GM18907 (cell line): ENCODE results near the gene ABHD8.
"Not testable (repeated sequence)": the region's sequence is repeated elsewhere in the genome, so short reads cannot be mapped to it uniquely, and the experiment has no call there.

Experiments
- ATAC-seq: cut with Tn5 transposase; IDR thresholded peaks from one replicate; pipeline ENCODE4 v1.9.1; 2021; ENCODE audit warnings: mild to moderate bottlenecking, moderate library complexity; ENCODE audit not compliant: unreplicated experiment

The ABHD8 gene

DNA sequence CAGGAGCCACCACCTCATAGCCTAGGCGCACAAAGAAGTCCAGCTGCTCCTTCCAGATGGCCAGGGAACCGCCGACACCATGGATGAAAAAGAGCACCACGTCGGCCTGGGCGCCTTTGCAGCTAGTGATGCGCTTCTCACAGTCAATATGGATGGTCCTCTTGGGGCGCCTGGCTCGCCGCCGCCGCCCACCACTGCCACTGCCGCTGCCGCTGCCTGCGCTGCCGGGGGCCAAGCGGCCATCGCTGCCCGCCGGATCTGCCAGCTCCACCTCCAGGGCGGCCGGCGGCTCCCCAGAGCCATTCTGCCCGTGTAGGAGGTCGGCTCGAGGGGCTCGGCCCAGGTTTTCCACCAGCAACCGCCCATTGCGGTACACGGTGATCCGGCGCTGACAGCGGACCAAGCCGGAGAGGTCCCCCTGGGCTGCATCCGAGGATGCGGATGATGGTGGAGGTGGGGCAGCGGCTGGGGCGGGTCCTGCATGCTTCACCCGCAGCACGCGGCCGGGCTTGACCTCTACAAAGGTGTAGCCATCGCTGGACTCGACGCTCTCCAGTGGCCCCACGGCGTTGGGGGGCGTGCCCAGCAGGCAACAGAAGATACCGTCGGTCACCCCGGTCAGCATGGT lies 2.1 kb downstream of the ABHD8 start:
- ATAC-seq: no peak

DNA sequence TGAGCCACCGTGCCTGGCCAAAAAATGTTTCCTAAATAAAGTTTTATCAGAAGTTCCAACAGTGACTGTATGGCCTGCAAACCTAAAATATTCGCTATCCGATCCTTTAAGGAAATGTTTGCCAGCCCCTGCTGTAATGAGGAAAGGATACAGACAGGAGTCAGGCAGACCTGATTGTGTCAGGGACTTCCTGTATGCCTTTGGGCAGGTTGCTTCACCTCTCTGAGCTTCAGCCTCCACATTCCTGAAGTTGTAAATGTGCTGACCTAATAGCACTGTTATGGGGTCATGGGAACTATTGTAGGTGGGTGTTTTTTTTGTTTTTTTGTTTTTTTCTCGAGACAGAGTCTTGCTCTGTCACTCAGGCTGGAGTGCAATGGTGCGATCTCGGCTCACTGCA lies 6.2 kb downstream of the ABHD8 start:
- ATAC-seq: no peak

DNA sequence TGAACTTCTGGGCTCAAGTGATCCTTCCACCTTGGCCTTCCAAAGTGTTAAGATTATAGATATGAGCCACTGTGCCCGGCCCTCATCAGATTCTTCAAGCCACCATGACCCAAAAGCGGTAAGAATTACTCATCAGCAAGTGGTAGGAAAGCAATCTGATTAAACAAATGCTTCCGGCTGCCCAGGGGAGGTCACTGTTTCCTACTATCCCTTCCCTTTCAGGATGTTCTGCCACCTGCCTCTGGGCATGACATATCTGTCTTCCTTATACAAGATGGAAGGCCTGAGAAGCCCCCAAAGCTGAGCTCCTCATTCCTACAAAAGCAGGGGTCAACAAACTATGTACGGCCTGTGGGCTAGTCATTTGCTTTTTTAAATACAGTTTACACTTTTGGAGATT lies 7.0 kb downstream of the ABHD8 start:
- ATAC-seq: no peak

DNA sequence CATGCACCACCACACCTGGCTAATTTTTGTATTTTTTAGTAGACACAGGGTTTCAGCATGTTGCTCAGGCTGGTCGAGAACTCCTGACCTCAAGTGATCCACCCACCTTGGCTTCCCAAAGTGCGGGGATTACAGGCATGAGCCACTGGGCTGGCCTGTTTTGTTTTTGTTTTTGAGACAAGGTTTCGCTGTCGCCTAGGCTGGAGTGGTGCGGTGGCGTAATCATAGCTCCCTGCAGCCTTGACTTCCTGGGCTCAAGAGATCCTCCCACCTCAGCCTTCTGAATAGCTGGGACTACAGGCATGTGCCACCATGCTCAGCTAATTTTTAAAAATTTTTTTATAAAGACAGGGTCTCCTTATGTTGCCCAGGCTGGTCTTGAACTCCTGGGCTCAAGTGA lies 7.7 kb downstream of the ABHD8 start:
- not testable (repeated sequence) for ATAC-seq

DNA sequence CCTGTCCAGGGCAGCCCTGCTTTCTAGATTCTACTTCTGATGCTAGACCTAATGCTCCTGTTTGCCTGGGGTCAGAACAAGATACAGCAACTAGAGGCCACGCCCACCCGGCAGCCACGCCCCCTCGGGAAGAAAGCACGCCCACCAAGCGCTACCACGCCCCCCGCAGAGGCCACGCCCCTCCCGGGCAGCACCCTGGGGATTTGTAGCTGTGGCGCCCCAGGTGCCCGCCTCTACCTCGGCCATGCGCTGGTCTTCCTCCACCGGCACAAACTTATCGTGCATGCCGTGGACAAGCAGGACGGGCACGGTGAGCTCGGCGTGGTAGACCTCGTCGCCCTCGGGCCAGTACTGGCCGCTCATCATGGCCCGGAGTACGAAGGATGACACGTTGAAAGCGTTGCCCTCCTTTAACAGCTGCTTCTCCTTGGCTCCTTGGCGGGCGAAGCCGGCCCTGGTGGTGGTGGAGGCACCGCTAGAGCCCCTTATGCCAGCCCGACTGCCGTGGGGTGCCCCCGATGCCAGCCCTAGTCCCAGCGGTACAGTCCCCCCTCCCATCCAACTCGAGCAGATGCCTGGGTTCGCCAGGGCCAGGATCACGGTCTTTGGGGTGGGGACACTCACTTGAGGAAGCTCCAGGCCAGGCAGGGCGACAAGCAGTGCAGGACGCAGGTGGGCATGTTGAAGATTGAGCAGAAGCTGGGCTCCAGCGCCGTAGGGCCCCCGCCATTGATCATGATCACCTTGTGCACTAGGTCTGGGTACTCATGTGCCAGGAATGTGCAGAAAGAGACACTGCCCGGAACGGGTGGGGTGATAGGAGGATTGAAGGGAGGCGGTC lies 9.0 kb downstream of the ABHD8 start:
- no peak for ATAC-seq

DNA sequence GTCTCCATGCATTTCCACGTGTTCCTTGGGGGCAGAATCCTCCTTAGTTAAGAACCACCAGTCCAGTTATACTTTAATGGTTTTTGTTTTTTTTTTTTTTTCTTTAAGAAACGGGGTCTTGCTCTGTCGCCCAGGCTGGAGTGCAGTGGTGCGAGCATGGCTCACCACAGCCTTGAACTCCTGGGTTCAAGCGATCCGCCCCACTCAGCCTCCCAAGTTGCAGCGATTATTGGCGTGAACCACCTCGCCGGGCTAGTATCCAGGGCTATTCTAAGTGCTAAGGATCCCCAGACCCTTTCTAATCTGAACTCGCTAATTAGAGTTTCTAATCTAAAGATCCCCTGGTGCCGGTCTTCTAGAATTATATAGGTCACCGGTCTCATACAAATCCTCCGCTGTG lies 9.6 kb downstream of the ABHD8 start:
- ATAC-seq: no peak

DNA sequence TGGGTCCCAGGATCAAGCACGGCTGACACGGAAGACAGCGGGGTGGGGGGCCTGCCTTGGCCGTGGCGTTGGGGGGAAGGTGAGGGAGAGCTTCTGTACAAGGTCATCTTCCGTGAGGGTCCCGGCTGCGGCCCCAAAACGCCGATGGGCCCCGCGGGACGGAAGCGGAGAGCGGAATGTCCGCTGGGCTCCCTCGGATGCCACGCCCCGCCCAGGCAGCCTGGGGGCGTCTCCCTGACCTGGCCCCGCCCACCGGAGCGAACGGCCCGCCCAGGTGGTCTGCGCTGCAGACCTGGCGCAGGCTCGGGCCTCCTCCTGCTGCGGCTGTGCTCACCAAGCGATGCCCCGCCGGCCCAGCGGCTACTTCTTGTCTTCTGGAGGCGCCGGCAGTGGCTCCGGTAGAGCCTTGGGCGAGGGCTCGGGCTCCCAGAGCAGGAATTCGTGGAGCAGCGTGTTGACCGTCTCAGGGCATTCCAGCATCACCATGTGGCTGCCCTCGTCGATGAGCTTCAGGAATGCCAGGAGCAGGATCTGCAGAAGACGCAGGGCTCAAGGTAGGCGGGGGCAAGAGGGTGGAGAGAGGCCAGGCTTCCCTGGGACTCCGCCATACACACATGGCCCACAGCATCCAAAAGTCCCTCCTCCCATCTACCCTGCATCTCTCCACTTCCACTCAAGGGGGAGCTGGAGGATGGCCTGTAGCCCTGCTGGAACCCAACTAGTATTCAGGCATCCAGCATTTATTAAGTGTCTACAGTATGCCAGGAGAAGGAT lies 10.7 kb downstream of the ABHD8 start:
- ATAC-seq: peak; percentile 76

DNA sequence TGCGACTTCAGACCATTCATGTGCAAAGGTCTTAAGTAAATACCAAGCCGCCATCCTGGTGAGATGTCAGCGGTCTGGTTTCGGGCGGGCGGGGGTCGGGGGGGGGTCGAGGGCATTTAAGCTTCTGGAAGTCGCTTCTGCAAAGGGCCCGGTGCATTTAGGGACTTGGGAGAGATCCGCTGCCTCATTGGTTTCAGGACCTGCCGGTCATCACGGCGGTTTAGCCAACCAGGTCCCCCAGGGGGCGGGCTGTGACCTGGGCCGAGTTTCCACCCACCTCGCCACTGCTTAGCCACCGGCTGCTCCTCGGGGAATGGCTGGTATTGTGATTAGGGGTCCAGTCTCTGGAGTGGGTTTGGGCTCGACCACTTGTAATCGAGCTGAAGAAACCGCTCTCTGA lies 13.7 kb downstream of the ABHD8 start:
- no peak for ATAC-seq

DNA sequence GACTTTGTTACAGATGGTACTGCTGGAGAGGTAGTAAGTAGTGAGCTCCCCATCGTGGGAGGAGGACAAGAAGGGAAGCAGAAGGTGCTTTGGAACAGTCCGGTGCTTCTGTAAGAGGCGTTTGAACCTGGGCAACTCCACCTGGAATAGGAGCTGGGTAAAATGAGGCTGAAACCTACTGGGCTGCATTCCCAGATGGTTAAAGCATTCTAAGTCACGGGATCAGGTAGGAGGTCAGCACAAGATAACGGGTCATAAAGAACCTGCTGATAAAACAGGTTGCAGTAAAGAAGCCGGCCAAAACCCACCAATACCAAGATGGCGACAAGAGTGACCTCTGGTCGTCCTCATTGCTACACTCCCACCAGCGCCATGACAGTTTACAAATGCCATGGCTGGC lies 16.5 kb downstream of the ABHD8 start:
- no peak for ATAC-seq

DNA sequence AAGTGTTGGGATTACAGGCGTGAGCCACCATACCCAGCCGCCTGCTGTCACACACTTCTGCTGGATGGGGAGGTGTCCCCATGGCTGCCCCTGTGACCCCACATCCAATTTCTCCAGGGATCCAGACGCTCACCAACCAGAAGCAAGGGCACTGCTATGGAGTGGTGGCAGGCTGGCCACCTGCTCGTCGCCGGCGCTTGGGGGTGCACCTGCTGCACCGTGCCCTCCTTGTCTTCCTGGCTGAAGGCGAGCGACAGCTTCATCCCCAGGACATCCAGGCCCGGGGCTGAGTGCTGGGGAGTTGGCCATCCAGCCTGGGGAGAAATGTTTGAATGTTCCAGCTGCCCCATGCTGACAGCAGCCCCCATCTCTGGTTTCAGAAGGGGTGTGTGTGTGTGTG lies 17.0 kb downstream of the ABHD8 start:
- no peak for ATAC-seq

DNA sequence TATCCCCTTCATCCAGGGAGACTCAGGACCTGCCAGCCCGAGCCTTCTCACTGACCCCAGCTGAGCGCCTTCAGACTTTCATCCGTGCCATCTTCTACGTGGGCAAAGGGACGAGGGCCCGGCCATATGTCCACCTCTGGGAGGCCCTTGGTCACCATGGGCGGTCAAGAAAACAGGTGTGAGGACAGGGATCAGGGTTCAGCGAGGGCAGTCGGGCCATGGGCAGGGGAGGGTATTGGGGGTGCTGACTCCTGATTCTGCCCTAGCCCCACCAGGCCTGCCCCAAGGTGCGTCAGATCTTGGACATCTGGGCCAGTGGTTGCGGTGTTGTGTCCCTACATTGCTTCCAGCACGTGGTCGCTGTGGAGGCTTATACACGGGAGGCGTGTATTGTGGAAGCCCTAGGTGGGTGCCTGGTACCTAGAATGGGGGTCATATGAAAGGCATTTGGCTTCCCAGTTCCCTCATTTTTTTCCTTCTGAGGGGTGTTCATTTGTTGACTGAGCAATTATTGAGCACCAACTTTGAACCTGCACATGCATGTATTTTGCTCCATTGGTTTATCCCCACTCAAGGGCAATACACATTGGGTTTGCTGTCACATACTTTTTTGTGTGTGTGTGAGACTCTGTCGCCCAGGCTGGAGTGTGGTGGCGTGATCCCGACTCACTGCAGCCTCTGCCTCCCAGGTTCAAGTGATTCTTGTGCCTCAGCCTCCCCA lies 17.6 kb downstream of the ABHD8 start:
- no peak for ATAC-seq

DNA sequence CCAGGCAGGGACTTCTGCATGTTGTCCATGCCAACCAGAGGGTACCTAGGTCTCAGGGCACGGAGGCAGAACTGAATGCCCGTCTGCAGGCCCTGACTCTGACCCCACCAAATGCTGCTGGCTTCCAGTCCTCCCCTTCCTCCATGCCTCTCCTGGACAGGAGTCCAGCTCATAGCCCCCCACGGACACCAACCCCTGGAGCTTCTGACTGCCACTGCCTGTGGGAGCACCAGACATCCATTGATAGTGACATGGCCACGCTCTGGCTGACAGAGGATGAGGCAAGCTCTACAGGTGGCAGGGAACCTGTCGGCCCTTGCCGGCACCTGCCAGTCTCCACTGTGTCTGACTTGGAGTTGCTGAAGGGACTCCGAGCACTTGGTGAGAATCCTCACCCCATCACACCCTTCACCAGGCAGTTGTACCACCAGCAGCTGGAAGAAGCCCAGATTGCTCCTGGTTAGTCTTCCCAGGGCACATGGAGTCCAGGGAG lies 19.7 kb downstream of the ABHD8 start:
- no peak for ATAC-seq

DNA sequence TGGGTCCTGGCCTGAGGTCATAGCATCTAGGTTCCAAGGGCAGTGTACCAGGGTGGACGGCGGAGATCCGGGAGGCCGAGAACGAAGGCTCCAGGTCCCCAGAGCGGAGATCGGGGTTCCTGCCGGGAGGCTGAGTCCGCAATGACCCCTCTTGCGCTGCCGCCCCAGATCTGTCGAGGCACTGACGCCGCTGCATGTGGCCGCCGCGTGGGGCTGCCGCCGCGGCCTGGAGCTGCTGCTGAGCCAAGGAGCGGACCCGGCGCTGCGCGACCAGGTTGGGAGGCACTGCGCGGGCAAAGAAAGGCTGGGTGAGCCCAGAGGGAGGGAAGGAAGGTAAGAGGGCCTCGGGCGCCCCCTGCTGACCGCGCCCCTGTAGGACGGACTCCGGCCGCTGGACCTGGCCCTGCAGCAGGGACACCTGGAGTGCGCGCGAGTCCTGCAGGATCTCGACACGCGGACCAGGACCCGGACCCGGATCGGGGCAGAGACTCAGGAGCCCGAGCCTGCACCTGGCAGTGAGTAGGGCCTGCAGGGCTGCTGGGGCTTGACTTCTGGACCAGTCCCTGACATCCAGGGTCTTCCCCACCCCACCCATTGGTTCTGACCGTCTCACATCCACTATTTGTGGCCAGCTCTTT lies 20.6 kb downstream of the ABHD8 start:
- ATAC-seq: peak; percentile 74

DNA sequence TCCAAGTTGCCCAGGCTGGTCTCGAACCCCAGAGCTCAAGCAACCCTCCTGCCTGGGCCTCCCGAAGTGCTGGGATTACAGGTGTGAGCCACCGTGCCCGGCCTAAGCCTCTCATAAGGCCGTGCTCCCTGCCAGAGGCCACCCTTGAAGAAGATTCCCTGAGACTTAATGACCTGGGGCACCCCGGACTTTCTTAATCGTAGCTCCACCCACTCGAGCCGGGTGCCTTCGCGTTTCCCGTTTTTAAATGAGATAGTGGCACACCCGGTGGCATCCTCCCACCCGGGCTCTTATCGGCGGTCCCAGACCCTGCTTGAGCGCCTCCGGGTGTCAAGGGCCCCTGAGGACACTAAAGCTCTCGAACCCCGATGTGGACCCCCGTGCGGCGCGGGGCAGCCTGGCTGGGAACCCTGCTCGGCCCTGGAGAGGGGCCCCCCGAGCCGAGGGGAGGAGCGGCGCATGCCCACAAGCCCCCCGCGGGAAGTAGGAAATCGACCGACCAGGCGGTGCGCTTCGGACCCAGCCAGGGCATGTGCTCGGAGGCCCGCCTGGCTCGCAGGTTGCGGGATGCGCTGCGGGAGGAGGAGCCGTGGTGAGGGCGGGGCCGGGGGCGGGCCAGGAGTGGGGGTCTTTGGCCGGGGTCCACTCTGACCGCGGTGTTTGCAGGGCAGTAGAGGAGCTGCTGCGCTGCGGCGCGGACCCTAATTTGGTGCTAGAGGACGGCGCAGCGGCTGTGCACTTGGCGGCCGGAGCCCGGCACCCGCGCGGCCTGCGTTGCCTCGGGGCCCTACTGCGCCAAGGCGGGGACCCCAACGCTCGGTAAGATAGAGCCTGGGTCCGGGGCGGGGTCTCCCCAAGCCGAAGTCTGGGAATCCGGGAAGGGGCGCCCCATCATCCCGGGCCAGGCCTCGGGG lies 21.6 kb downstream of the ABHD8 start, which contains the start of gene ANKLE1:
Gene ANKLE1 (plus strand): TSS at position 511 of the 914 bp plus-strand sequence. CDS start 20 bp downstream, at position 531.
- peak; percentile 23 for ATAC-seq

DNA sequence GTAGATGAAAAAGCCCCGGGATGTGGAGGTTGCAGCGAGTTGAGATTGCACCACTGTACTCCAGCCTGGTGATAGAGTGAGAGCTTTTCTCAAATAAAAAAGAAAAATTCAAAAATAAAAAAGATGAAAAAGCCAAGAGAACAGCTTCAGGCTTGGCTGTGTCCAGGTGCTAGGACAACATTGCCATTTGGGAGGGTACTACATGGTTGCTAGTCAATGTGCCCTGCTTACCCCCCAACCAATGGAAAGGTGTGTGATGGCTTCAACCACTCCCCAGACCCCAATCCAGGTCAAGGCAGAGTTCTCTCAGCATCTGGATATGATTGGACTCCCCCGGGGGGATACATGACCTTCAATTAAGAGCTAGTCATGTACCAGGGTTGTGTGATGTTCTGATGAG lies 23.8 kb downstream of the ABHD8 start:
- no peak for ATAC-seq

DNA sequence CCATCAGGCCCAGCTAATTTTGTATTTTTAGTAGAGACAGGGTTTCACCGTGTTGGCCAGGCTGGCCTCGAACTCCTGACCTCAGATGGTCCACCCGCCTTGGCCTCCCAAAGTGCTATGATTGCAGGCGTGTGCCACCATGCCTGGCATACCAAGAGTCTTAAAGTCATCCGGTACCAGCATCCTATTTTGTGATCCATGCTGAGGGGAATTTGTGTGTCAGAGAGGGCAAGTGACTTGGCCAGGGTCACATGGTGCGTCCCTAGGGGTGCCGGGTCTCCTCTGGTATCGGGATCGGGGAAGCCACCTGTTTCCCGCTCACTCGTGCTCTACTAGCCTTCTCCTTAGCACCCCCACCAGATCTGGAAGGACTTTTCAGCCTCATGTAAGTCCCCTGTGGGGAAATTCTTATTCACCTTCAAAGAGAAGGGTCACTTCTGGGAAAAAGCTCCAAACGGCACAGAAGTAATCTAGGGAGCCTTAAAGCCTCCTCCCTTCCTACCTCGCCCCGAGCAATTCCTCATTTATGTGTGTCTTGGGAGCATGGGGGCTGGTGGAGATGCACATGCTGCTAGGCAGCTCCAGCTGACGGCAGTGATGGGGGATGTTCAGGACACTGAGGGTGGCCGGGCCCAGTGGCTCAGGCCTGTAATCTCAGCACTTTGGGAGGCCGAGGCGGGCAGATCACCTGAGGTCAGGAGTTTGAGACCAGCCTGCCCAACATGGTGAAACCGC lies 27.6 kb downstream of the ABHD8 start:
- no peak for ATAC-seq

DNA sequence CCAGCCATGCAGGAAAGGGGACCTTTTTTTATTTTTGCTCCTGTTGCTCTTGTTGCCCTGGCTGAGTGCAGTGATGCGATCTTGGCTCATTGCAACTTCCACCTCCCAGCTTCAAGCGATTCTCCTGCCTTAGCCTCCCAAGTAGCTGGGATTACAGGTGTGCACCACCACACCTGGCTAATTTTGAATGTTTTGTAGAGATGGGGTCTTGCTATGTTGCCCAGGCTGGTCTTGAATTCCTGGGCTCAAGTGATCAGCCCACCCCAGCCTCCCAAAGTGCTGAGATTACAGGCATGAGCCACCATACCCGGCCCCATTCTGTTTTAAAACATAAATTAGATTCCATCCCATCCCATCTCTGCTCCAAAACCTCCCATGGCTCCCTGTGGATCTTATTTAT lies 28.3 kb downstream of the ABHD8 start:
- ATAC-seq: not testable (repeated sequence)

DNA sequence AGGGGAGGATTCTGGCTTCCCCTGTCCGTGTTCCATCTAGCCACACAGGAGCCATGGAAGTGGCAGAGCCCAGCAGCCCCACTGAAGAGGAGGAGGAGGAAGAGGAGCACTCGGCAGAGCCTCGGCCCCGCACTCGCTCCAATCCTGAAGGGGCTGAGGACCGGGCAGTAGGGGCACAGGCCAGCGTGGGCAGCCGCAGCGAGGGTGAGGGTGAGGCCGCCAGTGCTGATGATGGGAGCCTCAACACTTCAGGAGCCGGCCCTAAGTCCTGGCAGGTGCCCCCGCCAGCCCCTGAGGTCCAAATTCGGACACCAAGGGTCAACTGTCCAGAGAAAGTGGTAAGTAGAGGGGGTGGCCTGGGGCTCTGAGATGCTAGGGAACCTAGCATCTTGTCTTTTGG lies 34.5 kb downstream of the ABHD8 start:
- no peak for ATAC-seq
